IPS-NIHi7 (cell line): ENCODE data around the gene PLA2G4D.

Source experiments
- DNase-seq: peaks from one replicate; pipeline ENCODE4 v3.0.0; 2012; ENCODE audit warnings: mixed read lengths; ENCODE audit errors: extremely low spot score

PLA2G4D gene

GRCh38 chr15:42056934-42057798 lies 37.2 kb downstream of the PLA2G4D start:
- peak; percentile 92 for DNase-seq

- no peak for DNase-seq
Observed at GRCh38 chr15:42053914-42054313, 40.4 kb downstream of the PLA2G4D start.

GRCh38 chr15:42053010-42053409 lies 41.4 kb downstream of the PLA2G4D start:
- no peak for DNase-seq

GRCh38 chr15:42050484-42051255 lies 43.7 kb downstream of the PLA2G4D start:
- DNase-seq, result no peak

- peak; percentile 51 for DNase-seq
Observed at GRCh38 chr15:42048821-42049200, 45.6 kb downstream of the PLA2G4D start.

- no peak for DNase-seq
Observed at GRCh38 chr15:42048080-42048820, 46.1 kb downstream of the PLA2G4D start.

GRCh38 chr15:42046597-42046996 lies 47.8 kb downstream of the PLA2G4D start:
- no peak for DNase-seq

- DNase-seq, result no peak
Observed at GRCh38 chr15:42045211-42045615, 49.1 kb downstream of the PLA2G4D start.

GRCh38 chr15:42042602-42043400 lies 51.6 kb downstream of the PLA2G4D start:
- DNase-seq, result no peak

- no peak for DNase-seq
Observed at GRCh38 chr15:42038401-42038800, 56.0 kb downstream of the PLA2G4D start.

- DNase-seq, result no peak
Observed at GRCh38 chr15:42037656-42038055, 56.7 kb downstream of the PLA2G4D start.

- no peak for DNase-seq
Observed at GRCh38 chr15:42036966-42037365, 57.4 kb downstream of the PLA2G4D start.

GRCh38 chr15:42036112-42036905 lies 58.1 kb downstream of the PLA2G4D start:
- DNase-seq, result no peak

- DNase-seq, result peak; percentile 57
Observed at GRCh38 chr15:42035435-42035761, 59.0 kb downstream of the PLA2G4D start.

GRCh38 chr15:42034628-42035434 lies 59.5 kb downstream of the PLA2G4D start:
- no peak for DNase-seq

GRCh38 chr15:42033214-42033873 lies 61.0 kb downstream of the PLA2G4D start:
- DNase-seq, result no peak

GRCh38 chr15:42032376-42033213 lies 61.8 kb downstream of the PLA2G4D start:
- no peak for DNase-seq

- no peak for DNase-seq
Observed at GRCh38 chr15:42031198-42031915, 63.0 kb downstream of the PLA2G4D start.
